GM19395 (cell line): Measurements from ENCODE around the gene PDZD2.
"Not testable (repeated sequence)": the region's sequence is repeated elsewhere in the genome, so short reads cannot be mapped to it uniquely, and the experiment has no call there.

Experiments
- ATAC-seq: cut with Tn5 transposase; IDR thresholded peaks from one replicate; pipeline ENCODE4 v1.9.1; 2021; ENCODE audit warnings: mild to moderate bottlenecking, moderate library complexity; ENCODE audit not compliant: unreplicated experiment

PDZD2 gene

DNA sequence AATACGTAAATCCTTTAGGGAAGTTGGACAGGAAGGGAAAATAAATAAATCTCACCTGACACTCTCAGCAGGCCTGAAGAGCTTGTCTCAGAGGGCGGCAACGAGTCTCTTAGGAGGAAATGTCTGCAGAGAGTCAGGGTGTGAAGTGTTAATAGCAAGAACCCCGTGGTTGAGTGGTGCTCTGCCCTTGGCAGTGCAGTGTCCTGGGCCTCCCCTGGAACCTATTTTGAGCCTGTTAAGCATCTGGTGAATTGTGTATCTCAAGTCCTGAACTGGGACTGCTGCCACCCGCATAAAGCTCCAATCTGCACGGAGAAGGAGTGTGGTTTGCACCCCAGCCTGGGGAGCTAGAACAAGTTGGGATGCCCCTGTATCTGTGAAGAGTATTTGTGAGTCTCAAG is 323.4 kb downstream of the PDZD2 start:
- ATAC-seq = no peak

DNA sequence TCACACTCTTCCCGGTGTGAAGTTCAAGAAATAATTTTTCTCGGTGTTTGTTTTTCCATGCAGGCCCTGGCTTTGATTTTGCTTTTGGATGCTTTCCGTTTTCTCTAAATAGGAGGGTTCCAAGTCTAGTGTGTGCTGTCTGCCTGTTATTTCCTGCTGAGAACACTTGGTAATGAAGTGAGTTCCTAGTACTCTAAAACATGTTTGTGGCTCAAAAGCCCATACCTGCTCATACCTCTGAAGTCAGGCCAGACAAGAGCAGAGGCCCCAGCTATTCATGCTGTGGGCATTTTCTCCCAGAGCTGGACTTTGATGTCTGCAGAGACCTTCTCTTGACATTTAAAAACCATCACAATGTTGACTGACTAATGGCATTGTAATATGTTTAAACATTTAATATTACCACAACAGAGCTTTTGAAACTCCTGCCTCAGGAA is 324.0 kb downstream of the PDZD2 start:
- no peak for ATAC-seq

- no peak for ATAC-seq
These were observed 324.6 kb downstream of the PDZD2 start for GRCh38 chr5:31963358-31964006.

DNA sequence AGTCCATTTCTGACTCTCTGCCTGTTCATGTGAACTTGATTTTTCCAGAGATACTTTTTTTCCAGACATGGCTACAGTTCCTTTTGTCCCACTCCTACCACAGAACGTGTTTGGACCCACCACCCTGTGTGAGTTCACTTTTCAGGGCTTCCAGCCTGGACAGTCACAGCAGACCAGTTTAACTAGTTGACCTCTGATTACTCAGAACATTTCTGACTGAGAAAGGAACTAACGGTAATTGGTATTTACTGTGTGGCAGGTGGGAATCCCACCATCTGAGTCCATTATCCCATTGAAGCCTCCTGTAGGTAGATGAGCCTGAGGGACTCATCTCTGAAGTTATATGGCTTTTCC is 325.1 kb downstream of the PDZD2 start:
- ATAC-seq = no peak

DNA sequence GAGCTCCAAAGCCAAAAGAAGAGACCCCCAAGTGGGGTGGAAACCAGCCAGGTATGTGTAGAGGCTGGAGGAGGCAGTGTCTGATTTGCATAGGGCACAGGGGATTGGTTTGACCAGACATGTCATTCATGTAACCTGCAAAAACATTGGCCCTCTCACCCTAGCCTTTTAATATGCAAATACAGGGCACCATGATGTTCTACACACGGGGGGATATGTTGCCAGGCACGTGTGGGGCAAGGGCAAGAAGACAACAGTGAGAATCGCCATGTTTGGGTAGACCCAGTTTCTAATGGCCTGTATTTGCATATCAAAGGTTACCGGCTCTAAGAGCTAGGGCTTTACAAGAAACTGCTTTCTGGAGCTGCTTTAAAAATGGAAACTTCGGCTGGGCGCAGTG is 326.3 kb downstream of the PDZD2 start:
- no peak for ATAC-seq

DNA sequence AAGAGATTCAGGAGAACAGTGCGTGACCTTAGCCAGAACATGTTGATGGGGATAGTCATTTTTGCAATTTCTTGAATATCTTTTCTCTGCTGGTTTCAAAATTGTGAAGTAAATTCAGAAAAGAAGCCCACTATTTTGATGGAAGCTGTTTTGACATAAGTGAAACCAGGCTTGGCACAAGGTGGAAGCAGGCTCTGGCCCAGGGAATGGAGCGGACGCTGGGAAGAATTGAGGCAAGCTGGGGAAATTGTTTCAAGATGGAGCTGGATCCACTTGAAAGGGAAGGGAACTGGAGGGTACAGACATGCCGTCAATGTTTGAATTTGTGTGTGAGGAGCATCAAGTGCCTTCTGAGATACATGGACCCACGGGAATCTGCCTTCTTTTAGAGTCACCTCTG is 328.0 kb downstream of the PDZD2 start:
- no peak for ATAC-seq

- ATAC-seq = no peak
These were observed 328.5 kb downstream of the PDZD2 start for GRCh38 chr5:31967461-31967860.

DNA sequence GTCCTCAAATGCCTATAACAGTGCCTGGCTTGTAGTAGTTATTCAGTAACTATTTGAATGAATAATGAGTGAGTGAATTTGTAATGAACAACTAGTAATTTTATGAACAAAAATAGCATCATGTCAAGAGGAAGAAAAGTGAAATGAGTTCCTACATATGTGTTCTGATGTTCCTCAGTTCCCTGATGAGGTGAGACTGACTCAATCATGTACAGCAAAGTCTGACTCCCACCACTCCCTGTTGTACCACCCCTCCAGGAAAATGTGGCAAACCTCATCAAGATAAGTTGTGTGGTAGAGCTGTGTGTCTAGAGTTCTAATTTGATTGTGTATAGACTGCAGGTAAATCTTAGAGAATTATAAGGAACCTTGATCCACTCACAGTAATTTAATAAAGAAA is 333.6 kb downstream of the PDZD2 start:
- no peak for ATAC-seq

GRCh38 chr5:31975189-31975612 is 336.3 kb downstream of the PDZD2 start:
- ATAC-seq = not testable (repeated sequence)

DNA sequence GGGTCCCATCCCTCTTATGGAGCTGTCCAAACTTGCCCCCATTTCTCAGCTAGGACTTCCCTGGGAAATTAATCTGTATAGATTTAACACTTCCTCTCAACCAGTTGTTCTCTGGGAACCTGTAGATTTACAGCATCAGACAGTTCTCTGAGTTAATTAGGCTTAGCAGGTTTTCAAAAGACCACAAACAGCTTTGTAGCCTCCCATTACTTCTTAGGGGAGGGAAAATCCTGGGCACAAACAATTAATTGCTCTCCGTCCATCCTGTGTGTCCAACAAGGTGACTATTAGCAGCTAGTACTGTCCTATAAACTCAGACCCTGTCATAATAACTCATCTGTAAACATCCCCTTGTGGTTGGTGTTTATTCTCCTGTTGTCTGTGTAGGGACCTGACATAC is 337.2 kb downstream of the PDZD2 start:
- no peak for ATAC-seq

- ATAC-seq = no peak
These were observed 342.5 kb downstream of the PDZD2 start for GRCh38 chr5:31981361-31981945.

DNA sequence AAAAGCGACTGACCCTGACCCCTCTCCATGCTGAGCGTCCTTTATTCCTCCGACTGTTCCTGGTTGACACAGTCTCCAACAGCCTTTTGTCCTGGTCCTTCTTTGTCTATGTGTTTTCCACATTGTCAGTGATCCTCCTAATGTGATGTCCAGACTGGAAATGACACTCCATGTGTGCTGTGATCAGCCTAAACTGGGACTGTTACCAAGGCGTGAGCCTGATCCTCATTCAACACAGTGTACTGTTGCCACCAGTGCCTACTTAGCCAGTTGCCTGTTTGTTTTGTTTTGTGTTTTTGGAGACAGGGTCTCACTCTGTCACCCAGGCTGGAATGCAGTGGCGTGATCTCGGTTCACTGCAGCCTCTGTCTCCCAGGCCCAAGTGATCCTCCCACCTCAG is 343.1 kb downstream of the PDZD2 start:
- ATAC-seq = no peak

DNA sequence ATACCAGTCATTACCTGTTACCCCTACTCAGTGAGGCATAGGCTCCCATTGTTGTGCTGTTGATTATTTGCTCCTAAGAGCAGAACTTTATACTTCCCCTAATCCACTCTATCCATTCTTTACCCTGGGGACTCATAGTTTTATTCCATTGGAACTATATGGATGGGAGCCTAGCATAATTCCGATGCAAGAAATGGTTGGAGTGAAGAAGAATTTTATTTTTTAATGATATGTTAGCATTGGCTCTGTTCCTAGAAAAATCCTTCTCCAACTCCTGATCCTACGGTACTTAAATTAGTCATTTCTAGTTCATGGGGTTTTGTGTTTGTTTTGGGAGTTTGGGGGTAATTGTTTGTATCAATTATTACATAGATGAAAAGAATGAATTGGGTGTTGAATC is 343.7 kb downstream of the PDZD2 start:
- ATAC-seq = no peak

- no peak for ATAC-seq
These were observed 344.9 kb downstream of the PDZD2 start for GRCh38 chr5:31983851-31984250.

DNA sequence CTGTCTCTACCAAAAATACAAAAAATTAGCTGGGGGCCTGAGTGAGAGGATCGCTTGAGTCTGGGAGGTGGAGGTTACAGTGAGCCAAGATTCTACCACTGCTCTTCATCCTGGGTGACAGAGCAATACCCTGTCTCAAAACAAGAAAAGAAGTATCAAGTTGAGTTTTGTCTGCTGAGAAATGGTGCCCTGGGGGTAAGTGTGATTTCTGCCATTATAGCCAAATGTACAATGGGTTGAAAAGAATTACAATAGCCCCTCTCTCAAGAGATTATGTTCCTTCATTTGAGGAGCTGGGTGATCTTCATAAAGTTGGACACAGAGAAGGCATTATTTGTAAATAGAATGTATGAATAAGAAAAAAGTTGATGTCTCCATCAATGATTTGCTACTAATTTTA is 345.8 kb downstream of the PDZD2 start:
- no peak for ATAC-seq

DNA sequence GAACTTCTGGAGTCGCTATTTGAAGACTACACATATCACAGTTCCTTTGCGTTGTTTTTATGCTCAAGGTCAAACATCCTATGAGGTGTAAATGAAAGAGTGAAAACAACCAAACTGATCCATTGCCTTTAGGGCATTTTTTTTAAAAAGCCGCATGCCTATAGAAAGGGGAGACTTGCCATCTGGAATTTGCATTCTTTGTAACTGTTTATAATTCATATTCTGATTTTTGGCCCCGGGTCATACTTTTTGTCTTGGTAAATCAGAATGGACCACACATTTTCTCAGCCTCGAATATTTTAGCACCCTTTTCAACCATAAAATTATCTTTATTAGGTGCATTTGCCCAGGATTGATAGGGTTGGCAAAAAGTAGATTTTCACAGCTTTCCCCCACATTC is 347.2 kb downstream of the PDZD2 start:
- no peak for ATAC-seq

- ATAC-seq = no peak
These were observed 349.2 kb downstream of the PDZD2 start for GRCh38 chr5:31987985-31988710.

DNA sequence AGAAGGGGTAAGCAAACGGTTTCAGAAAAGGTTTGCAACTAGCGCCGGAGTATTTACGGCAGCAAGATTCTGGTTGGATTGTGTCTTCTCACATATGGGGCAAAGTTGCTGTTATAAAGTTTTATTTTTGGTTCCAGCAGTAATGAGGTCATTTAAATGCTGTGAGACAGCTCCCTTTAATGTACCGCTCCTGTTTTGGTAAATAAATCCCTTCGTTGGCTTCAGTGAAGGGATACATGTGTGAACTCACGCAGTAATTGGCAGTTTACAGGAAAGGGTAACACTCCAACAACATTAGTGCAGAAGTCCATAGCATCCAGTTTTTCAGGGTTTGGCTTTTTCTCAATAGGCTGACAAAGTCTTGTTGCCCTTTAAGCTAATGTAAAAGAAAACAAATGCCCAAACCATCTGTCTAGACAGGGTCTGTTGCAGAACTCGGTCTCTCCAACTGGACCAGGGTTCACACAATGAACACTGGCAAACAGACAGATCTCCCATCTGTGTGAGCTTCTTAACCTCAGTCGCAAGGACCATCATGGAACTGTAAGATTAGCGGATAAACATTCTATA is 351.2 kb downstream of the PDZD2 start:
- no peak for ATAC-seq

DNA sequence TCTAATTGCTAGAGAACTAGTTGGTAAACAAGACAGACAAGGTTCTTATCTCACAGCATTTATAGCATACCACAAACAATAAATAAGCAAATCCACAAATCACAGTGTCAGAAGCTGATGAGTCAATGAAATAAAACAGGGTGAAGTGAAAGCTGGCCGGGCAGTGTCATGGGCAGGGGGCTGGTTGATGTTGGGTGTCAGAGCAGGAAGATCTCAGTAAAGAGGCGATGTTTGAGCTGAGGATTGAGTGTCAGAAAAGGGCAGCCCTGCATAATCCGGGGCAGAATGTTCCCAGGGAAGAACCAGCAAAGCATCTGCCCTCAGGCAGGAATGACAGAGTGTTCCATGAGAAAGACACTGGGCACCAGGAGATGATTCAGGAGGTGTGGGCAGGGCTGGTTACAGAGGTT is 351.8 kb downstream of the PDZD2 start:
- no peak for ATAC-seq

DNA sequence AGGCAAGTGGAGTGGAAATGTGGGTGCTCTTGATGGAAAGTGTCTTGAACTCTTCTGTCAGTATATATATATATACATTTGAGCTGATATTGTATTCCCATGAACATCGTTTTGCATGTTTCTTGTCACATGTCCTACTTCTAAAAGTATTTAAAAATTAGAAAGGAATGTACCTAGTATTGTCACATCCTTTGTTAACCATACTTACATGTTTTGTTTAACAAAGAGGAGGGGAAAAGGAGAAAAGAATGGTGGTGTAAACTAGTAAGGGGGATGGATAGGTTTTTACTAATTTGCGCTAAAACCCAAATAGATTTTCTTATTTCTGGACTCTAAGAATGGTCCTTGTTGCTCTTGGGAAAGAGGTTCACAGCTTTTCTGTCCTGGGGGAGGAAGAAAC is 353.4 kb downstream of the PDZD2 start:
- ATAC-seq = no peak

- peak; percentile 53 for ATAC-seq
These were observed 354.4 kb downstream of the PDZD2 start for GRCh38 chr5:31993165-31993961.
